ENCODE results near the gene HSPB8. TPM values are rescaled to one million over a fixed set of nuclear protein-coding genes. Genes with fewer than 3 reads are reported as not detected.
"Not testable (repeated sequence)": the region's sequence is repeated elsewhere in the genome, so short reads cannot be mapped to it uniquely, and the experiment has no call there.

HSPB8 gene
- total RNA-seq, 1 donor from 2014 or later: 35.6 TPM

DNA sequence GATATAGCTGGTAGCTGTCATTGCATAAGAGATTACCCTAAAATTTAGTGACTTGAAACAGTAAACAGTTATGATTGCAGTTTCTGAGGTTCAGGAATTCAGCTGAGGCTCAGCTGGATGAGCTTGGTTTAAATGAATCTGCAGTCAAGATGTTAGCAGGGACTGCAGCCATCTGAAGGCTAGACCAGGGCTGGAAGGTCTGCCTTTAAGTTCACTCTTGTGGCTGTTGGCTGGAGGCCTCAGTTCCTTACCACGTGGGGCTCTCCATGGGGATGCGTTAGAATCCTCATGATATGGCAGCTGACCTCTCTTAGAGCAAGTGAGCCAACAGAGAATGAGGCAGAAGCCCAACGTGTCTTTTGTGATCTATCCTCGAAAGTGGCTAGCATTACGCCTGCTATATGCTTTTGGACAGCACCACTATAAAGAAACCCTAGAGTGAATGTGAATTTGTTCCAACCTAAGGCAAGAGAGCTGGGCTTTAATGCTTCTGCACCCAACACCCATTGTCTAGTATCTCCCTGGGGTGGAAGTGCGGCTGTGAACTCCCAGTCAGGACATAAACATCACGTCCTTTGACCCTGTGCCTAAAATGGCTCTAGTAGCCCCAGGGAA lies 26.0 kb downstream of the HSPB8 start:
- DNase-seq (ENCODE audit: low spot score): no peak

DNA sequence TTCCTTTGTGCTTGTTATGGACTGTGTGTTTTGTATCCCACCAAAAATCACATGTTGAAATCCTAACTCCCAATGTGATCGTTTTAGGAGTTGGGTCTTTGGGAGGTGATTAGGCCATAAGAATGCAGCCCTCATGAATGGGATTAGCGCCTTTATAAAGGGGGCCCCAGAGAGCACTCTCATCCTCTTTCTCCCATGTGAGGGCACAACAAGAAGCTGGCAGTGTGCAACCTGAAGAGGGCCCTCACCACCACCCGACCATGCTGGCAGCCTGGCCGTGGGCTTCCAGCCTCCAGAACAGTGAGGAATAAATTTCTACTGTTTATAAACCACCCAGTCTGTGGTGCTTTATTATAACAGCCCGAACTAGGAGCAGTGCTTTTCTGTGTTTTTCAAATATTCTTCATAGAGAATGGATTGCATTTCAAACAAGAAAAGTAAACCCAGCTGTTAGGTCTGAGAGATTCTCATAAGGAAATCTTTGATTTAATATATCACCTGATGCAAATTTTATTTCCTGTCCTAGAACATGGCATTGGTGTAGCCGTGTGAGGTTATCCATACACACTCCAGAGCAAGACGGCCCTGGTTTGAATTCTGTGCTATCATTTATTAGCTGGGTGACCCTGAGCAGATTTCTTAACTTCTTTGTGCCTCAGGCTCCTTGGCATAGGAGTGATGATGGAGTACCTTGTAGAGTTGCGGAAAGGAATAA lies 27.8 kb downstream of the HSPB8 start:
- no peak for DNase-seq (ENCODE audit: low spot score)

- no peak for DNase-seq (ENCODE audit: low spot score)
These were observed 28.4 kb downstream of the HSPB8 start for GRCh38 chr12:119207063-119207560.

DNA sequence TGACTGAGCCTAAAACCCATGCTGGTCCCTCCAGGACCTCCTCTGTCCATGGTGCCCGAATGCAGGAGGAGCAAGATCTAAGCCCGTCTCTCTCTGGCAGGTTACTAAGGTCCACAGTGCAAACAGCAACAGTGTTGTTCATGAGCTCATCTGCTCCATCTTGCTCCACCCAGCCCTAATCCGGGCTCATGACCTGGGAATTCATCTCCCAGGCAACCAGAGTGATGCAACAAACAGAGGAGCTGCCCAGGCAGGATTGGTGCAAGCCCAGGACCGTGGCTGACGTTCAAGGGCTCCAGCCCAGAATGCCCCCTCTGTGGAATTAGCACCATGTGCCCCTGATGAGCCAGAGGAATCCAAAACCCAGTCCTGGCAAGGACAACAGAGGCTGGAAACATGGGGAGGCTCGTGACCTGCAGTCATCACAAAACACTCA lies 29.9 kb downstream of the HSPB8 start:
- DNase-seq (ENCODE audit: low spot score): peak; percentile 93

DNA sequence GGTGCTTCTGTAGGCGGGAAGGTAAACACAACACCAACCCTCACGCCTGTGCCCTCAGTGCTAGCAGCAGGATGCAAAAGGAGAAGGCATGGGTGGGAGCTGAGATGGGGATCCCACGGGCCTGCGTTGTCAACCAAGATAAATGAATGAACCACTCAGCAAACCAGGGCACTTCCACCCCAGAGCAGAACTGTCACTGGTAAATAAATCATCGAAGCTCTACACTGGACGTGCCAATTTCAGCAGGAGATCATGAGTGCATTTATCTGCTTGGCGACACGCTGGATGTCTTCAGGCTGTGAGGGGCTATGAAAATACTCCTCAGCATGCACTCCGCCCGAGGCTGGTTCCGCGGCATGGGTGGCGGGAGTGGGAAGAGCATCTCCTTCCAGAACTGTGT lies 33.2 kb downstream of the HSPB8 start:
- DNase-seq (ENCODE audit: low spot score): no peak

- no peak for DNase-seq (ENCODE audit: low spot score)
These were observed 37.4 kb downstream of the HSPB8 start for GRCh38 chr12:119216084-119216483.

GRCh38 chr12:119218875-119219274 lies 40.1 kb downstream of the HSPB8 start:
- DNase-seq (ENCODE audit: low spot score): not testable (repeated sequence)

GRCh38 chr12:119222222-119222951 lies 43.7 kb downstream of the HSPB8 start:
- no peak for DNase-seq (ENCODE audit: low spot score)

DNA sequence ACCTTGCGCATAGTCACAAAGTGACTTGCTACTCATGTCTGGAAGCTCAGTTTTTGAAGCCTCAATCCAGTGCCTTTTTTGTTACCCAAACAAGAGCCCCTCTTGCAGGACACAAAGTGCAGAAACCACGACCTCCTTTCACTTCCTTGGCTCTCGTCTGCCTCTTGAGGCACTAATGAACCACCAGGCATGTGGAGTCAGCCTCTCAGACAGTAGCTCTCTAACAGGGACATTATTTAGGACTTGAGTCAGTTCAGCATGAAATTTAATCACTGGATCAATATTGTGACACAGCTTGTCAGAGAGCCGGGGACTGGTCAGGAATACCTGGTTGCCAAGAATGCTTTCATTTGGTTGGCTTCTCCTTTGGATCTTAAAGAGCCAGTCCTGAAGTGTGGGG lies 46.7 kb downstream of the HSPB8 start:
- DNase-seq (ENCODE audit: low spot score): no peak

- DNase-seq (ENCODE audit: low spot score): no peak
These were observed 48.6 kb downstream of the HSPB8 start for GRCh38 chr12:119227292-119227691.

- DNase-seq (ENCODE audit: low spot score): no peak
These were observed 50.5 kb downstream of the HSPB8 start for GRCh38 chr12:119229205-119229604.

- DNase-seq (ENCODE audit: low spot score): no peak
These were observed 51.1 kb downstream of the HSPB8 start for GRCh38 chr12:119229837-119230236.

DNA sequence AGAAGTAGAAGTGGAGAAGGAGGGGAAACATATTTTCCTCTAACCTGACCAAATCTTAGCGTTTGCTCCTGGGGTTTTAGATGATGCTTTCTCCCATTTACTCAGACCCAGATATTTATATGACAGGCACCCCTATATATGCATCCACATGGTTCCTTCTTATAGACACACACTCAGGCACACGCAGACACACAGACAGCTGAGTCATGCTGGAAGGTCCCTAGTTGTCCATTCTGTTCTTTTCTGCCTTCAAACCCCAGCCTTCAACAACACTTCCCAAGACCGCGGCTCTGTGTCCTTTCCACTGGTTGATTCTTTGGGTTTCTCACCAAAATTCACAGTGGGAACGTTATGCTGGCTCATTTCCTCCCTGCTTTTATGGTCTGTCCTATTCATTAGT lies 52.1 kb downstream of the HSPB8 start:
- DNase-seq (ENCODE audit: low spot score): no peak

DNA sequence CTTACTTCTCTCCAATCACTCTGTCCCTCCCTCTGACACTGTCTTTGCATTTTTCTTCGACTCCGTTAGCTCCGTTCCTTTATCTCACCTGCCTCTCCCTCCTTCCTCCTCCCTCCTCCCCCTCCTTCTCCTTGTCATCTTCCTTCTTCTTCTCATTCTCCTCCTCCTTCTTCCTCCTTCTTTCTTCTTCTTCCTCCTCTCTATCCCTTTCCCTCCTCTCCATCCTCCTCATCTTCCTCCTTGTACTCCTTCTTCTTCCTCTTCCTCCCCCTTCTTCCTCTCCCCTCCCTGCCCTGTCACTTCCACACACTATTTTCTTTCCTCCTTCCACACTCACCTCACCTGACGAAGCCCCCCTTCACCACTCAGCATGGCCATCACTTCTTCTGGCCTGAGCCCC lies 53.0 kb downstream of the HSPB8 start:
- DNase-seq (ENCODE audit: low spot score): no peak

GRCh38 chr12:119235197-119235751 lies 56.5 kb downstream of the HSPB8 start:
- DNase-seq (ENCODE audit: low spot score): no peak

- DNase-seq (ENCODE audit: low spot score): no peak
These were observed 57.6 kb downstream of the HSPB8 start for GRCh38 chr12:119236372-119236771.

DNA sequence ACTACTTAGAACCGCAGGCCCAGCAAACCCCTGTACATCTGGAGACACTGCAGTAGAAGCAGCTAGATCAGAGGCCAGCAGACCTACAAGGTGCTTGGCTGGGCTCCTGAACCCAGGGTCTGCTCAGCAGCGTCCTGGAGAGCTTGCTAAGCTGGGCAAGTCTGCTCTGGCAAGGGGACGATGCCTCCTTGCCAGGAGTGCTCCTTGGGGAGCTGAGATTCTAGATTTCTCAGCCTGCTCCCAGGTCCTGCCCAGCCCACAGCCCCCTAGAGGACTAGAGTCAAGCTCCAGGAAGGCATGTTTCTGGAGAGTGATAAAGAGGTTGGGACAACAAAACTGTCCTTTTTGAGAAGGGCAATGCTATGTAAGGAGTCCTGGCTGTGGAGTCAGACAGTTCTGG lies 60.3 kb downstream of the HSPB8 start:
- no peak for DNase-seq (ENCODE audit: low spot score)

GRCh38 chr12:119241049-119241448 lies 62.3 kb downstream of the HSPB8 start:
- no peak for DNase-seq (ENCODE audit: low spot score)

DNA sequence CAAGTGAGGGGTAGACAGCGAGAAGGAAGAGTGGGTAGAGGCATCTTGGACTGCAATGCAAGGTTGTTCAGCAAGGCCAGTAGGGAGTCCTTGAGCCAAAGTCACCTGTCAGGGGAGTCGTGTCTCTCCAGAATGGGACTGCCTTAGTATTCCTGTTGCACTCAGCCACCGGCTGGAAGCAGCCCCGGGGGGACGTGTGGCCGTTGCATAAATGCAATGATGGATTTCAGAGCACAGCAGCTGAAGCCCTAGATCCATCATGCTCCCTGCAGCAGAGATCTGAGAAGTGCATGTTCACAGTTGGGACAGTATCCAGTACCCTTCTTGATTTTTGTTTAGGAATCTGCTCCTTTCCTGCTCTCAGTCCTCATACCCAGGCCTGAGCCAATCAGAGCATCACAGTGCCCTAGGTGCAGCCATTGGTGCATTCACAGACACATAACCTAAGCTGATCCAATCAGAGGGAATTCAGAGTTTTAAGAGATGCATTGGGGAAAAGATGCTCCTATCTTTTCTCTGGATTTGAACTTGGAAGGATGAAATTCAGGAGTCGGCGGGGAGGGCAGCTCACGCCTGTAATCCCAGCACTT lies 62.9 kb downstream of the HSPB8 start:
- no peak for DNase-seq (ENCODE audit: low spot score)
